HG02763 (cell line): ENCODE measurements around the gene MAP3K14.
"Not testable (repeated sequence)": the region's sequence is repeated elsewhere in the genome, so short reads cannot be mapped to it uniquely, and the experiment has no call there.

Experiments
- ATAC-seq: cut with Tn5 transposase; IDR thresholded peaks from one replicate; pipeline ENCODE4 v1.9.1; 2021; ENCODE audit warnings: mild to moderate bottlenecking, moderate library complexity; ENCODE audit not compliant: unreplicated experiment

The MAP3K14 gene

DNA sequence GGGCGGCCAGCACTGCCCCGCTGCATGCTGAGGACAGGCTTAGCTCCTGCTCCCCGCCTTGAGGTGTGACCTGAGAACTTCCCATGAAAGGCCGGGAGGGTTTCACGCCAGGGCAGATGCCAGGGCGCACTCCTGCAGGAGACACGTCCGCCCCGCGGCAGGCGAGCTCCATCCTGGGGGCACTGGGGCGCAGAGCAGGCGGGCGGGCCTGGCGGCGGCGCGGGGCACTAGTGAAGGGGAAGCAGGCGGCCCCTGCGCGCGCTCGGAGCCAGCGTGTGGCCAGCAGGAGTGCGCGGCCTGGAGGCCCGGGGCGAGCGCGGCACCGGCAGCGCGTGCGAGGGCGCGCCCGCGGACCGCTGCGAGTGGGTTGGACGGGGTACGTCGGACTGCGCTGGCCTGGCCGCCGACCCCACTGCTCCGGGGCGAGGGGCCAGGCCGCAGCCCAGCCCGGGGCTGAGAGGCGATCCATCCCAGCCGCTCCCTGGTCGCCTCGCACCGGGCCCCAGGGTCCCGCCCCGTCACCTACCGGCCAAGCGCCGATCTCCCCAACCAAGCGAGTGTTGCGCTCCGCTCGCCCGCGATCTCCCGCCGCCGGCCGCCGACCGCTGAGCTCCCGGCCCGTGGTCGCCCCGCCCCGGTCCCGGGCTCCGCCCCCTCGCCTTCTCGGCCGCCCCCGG is at the start of gene MAP3K14:
Gene MAP3K14, minus strand, starts transcription at position 587 of the 677 bp plus-strand sequence. CDS start 26,275 bp downstream, outside the sequence.
- ATAC-seq = no peak

DNA sequence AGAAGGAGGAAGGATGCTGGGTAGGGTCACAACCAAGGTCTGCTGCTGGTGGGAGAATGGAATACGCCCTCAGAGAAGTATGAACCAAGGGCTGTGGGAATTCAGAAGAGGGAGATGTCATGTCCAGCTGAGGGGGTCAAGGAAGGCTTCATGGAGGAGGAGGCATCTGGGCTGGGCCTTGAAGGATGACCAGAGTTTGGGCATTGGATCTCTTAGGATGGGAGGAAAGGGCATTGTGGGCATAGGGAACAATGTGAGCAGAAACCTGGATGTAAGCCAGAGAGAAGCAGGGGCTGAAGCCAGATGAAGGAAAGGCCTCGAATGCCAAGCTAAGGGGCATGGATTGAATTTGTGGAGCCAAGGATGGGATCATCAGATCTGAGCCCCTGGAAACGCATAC is 49.2 kb upstream of the MAP3K14 start:
- no peak for ATAC-seq

DNA sequence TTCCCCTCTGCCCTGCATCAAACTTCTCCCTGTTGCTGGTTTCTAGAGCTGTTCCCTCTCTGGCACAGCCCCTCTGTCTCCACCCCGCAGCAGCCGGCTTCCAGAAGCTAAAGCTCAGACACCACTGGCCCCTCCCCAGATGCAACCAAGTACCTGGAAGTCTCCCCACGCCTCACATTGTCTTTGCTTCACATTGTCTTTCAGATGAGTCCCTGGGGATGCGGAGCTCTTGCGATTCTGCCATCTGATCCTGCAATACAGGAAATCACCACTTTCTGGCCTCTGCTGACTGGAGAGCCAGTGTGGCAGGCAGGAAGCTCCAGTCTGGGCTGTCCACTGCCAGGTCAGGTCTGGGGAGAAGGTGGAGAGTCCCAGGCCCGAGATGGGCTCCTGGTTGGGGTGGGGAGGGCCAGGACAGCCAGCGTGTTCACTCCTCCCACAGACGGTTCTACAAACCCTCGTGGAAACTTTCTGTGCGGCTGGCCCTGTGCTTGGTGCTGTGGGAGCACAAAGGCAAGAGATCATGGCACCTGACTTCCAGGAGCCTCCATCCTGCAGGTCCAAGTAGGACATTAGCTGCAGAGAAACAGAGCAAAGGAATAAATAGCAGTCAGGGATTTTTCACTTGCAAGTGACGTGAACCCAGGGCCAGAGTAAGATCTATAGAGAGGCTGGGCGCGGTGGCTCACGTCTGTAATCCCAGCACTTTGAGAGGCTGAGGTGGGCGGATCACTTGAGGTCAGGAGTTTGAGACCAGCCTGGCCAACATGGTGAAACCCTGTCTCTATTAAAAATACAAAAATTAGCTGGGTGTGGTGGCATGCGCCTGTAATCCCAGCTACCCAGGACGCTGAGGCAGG is 47.9 kb upstream of the MAP3K14 start:
- no peak for ATAC-seq

DNA sequence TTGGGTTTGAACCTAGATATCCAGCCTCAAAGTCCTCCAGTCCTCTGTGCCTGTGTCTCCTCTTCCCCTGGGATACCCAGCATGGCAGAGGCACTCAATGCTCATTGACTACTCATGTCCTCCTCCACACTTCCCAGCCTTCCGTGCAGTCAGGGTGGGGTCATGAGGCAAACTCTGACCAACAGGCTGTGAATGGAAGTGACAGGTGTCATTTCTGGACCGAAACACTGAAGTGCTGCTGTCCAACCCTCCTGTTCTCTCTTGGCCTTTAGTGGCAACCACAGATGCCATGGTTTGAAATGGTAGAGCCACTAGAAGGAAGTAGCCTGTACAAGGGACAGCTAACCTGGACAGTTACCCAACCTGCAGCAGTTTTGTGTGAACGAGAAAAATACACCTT is 46.7 kb upstream of the MAP3K14 start:
- no peak for ATAC-seq

DNA sequence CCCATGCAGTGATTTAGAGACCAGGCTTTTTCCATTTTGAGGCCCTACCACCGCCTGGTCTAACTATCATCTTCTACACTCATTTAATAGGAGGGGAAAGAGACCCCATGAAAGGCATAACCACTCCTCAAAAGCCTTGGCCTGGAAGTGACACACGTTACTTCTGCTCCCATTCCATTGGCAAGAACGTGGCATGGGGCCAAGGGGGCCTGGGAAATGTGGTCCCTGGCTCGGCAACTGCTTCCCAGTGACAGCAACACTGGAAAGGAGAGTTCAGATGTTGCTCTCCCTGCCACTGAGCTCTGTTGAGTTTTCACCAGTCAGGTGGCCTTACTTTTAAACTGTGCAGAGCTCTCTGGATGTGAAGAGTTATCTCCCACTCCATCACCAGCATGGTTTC is 45.2 kb upstream of the MAP3K14 start:
- no peak for ATAC-seq

DNA sequence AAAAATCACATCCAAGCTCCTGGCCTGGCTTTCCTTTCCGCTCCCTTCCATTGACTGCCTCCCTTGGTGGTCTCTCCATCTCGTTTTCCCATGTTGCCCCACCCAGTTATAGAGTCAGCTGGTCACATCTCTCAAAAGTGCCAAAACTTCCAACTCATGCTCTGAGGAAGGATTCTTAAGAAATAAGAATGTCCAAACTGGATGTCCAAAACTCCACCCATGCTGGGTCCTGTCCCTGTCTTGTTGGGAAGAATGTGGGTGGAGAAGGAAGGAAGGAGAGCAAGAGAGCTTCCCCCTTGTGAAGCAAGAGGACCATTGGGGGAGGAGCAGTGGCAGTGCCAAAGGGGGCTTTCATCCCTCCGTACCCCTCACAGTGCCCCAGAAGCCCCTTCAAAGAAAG is 44.6 kb upstream of the MAP3K14 start:
- ATAC-seq = no peak

DNA sequence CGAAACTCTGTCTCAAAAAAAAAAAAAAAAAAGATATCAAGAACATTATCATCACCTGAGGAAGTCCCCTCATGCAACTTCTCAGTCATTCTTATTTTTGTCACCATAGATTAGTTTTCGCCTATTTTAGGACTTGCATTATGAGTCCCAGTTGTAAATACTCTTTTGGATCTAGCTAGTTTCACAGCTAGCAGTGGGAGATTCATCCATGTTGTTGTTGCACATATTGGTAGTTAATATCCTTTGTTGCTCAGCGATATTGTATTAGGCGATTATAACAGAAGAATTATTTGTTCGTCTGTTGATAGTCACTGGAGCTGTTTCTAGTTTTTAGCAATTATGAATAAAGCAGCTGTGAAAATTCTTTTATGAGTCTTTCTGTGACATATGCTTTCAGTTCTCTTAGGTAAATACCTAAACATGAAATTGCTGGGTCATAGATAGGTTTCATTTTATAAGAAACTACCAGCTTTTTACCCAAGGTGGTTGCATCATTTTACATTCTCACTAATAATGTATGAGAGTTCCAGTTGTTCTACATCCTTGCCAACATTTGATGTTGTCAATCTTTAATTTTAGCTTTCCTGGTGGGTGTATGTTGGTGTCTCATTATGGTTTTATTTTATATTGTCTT is 40.7 kb upstream of the MAP3K14 start:
- no peak for ATAC-seq

DNA sequence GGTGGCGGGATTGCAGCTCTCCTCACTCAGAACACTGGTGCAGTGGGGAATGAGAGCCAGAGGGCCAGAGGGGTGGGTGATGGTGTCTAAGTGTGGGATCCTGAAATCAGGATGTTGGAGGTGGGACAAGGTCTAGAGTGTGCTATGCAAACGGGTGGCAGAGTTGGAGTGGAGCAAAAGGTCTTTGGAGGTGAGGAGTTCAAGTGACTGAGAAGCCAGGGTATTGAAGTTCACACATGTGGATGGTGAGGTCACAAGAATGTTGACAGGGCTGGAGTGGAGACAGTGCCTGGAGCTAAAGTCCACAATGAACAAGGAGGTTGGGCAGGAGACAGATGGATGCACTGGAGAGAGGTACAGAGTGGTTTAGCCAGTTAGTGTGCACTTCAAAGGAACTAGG is 38.3 kb upstream of the MAP3K14 start:
- ATAC-seq = no peak

DNA sequence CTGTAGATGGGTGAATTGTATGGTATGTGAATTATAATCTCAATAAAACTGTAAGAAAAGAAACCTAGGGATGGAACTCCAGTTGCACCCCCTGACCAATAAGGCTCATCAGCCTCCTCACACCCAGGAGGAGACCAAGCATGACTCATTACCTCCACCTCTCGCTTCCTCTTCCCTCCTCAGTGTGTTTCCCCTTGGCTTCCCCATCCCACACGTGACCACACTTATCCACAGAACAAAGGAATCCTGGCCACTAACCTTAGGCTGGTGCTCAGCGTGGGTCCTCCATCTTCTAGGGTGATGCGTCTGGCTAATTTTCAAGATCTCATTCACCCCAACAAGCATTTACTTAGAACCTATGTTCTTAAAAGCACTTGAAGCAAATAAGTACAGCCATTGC is 36.2 kb upstream of the MAP3K14 start:
- ATAC-seq = no peak

DNA sequence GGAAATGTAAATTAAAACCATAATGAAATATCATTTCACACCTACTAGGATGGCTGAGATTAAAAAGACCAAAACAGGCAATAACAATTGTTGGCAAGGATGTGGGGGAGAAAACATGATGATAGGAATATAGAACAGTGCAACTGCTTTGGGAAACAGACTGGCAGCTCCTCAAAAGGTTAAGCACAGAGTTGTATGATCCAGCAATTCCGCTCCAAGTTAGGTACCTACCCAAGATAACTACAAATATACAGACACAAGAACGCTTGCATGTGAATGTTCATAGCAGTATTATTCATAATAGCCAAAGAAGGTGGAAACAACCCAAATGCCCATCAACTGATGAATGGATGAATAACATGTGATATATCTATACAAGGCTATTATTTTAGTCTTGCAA is 35.0 kb upstream of the MAP3K14 start:
- no peak for ATAC-seq

DNA sequence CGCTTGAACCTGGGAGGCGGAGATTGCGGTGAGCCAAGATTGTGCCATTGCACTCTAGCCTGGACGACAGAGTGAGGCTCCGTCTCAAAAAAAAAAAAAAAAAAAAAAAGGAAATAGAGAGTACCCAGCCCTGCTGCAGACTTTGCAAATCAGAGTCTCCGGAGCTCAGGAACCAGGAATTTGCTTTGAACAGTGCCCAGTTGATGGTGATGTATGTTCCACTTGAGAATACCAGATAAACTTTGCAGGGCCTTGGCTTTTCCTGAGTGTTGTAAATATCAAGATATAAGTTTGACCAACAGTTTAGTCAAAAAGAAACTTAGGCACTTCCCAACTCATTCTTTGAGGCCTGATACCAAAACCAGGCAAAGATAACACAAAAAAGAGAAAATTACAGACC is 30.6 kb upstream of the MAP3K14 start:
- ATAC-seq = no peak

DNA sequence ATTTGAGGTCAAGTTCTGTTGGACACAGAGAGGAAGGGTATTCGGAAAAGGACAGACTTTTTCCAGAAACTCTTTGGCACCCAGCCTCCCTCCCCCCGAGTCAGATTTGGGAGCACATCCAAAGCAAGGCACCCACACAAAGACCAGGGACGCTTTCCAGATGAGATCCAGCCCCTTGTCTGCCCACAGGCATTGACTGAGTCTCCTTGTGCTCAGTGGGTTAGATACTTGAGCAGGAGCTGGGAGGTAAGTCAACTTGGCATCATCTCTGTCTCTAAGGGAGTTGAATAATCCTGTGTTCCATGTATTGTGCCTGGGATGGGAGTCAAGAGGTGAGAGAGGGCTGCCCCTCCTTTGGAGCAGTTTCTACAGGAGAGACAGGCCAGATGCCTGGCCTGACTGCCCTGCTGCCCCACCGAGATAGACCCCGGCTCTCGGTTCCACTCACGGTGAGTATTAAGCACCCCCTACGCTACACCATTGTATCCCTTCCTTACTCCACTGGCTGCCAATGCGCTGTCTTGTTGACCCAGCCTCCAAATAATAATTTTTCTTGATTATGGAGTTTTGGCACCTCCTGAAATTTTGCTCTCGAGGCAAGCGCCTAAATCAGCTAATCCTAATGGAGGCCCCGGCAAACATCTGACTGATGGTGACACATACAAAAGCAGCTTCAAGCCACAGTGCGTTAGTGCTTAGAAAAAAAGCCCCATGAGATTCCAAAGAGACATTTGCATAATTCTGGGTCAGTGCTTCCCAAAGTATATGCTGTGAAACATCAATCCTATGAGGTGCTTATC is 29.6 kb upstream of the MAP3K14 start:
- no peak for ATAC-seq

DNA sequence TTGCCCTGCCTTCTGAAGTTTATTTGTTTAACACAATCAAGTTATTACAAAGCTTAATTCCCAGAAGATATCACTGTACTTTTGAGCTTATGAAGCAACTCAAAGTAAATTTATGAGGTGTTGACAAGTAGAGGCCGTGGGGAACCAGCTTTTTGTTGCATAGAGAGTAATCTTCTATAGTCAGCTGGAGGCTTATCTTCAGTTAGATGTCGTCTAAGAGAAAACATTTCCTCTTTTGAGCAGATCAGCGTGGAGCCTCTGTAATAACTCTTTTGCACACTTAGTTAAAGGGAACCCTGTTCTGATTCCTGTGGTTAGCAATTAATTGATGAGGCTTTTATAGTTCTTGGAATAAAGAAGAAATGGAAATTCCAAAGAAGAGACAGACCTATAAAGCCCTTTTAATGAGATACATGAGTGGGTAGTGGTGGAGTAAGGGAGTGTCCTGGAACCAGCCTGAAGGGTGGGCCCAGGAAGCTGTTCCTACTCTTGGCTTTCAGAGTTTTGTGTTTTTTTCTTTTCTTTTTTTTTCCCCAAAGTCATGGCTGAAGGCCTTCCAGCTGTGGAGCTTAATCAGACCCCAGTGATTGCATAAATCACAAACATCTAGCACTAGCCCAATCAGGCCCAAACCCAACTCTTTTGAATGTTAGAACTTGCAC is 28.9 kb upstream of the MAP3K14 start:
- no peak for ATAC-seq

DNA sequence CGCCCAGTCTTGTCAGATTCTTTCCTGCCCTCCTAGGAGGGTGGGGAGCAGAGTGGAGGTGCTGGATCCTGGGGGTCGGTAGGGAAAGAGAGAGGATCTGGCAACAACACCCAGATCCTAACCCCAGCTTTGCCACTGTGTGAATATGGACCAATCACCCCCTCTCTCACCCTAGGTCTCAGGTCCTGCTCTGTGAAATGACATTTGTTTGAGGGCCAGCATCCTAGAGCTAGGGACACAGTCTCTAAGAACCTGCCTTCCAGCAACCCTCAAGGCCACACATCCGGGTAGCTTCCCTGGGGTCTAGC is 28.4 kb upstream of the MAP3K14 start:
- no peak for ATAC-seq

DNA sequence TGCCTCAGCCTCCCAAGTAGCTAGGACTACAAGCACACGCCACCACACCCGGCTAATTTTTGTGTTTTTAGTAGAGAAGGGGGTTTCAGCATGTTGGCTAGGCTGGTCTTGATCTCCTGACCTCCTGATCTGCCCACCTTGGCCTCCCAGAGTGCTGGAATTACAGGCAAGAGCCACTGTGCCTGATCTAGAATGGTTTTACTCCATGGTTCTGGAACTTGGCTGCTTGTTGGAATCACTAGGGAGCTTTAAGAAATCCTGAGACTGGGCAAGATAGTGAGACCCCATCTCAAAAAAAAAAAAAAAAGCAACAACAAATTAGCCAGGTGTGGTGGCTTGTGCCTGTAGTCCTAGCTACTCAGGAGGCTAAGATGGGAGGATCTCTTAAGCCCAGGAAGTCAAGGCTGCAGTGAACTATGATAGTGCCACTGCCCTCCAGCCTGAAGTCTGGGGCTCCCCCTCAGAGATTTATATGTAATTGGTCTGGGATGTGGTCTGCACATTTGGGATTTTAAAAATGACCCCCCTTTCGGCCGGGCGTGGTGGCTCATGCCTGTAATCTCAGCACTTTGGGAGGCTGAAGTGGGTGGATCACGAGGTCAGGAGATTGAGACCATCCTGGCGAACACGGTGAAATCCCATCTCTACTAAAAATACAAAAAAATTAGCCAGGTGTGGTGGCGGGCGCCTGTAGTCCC is 27.3 kb upstream of the MAP3K14 start:
- not testable (repeated sequence) for ATAC-seq

DNA sequence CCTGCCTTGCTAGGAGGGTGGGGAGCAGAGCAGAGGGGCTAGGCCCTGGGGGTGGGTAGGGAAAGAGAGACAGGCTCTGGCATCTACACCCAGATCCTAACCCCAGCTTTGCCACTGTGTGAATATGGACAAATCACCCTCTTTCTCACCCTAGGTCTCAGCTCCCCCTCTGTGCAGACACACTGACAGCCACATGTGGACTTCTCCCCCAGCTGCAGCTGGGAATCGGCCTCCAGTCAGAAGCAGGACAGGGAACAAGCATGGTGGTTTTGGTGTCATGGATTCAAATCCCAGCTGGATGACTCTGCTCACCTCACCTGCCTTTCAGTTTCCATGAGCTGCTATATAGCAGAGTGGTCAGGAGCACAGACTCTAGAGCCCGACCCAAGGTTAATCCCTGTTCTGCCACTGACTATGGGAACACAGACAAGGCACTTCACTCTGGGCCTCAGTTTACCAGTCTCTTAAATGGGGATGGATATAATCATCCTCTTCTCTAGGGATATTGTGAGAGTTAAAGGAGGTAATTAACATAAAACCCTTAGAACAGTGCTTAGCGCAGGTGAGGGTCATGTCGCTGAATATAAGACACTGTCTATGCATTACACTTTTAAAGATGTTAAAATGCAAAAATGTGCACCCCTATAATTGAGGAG is 26.2 kb upstream of the MAP3K14 start:
- no peak for ATAC-seq

DNA sequence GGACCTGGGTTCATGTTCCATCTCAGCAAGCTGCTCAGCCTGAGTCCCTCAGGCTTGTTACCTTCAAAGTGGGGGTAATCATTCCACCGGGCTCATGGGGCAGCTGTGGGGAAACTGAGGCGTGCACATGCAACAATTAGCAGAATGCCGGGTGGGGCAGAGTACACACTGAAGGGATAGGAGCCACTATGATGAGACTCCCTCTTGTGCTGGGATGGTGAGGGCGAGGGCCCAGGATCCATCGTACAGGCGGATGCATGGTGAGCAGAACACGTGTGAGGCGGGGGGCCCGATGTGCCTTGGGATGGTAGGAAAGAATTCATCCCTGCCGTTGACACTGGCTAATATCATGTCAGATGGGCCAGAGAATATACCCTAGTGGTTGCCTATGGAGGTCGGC is 25.5 kb upstream of the MAP3K14 start:
- no peak for ATAC-seq

DNA sequence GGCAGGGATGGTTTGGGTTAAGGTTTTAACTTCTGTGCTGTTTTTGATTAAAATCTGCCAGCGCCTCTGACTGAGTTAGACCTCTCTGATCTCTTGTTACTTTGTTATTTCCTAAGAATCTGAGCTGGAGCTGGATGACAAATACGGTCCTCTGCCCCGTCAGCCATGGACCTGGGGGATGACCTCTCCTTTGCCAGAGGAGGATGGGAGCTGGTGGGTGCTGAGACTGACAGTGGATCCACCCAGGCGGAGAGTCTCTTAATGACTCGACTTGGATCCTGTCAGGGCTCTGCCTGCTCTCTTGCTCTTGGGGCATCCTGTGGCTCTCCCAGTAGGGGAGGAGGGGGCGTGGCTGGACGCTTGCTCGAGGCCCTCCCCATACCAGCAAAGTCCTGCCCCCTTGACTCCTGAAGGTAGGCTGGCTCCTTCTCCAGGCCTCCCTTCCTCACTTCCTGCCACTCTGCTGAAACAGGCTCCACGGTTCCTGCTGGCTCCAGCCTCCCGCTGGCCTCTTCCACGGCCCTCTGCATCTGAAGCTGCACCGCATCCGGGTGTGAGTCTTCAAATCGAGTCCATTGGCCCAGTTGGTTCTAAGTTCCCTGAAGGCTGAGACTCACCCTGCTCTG is 24.8 kb upstream of the MAP3K14 start:
- ATAC-seq = no peak
